IgD-negative memory B cell (primary cell): ENCODE measurements around the gene ANGPT4. TPM values are rescaled to one million over a fixed set of nuclear protein-coding genes. Genes with fewer than 3 reads are reported as not detected.
"Not testable (repeated sequence)": the region's sequence is repeated elsewhere in the genome, so short reads cannot be mapped to it uniquely, and the experiment has no call there.

ENCODE experiments used
- H3K27ac Mint-ChIP-seq, 3 donors: one replicate each; pipeline ENCODE4 v1.8.0; 2020 to 2022; ENCODE audit warnings: mild to moderate bottlenecking in 3 of 3, mixed read lengths in 3 of 3, moderate library complexity in 1 of 3
- H3K27me3 Mint-ChIP-seq: one replicate; pipeline ENCODE4 v1.8.0; 2021; ENCODE audit warnings: mixed read lengths
- H3K36me3 Mint-ChIP-seq: one replicate; pipeline ENCODE4 v1.8.0; 2020; ENCODE audit warnings: mild to moderate bottlenecking, mixed read lengths
- H3K4me1 Mint-ChIP-seq, 3 donors: one replicate each; pipeline ENCODE4 v1.8.0; 2020 to 2022; ENCODE audit warnings: mixed read lengths in 3 of 3, mild to moderate bottlenecking in 1 of 3
- H3K4me3 Mint-ChIP-seq, 4 donors: one replicate each; pipeline ENCODE4 v1.8.0; 2020 to 2022; ENCODE audit warnings: mild to moderate bottlenecking in 4 of 4, mixed read lengths in 4 of 4, moderate library complexity in 3 of 4
- H3K9me3 Mint-ChIP-seq, 3 donors: one replicate each; pipeline ENCODE4 v1.8.0; 2020 to 2021; ENCODE audit warnings: mixed read lengths in 3 of 3, mild to moderate bottlenecking in 1 of 3
- polyA plus RNA-seq: library from polyadenylated mRNA; unstranded; fragments of 300-500 nt; fragmentation: Illumina TruSeq; gene quantifications from one replicate; pipeline ENCODE4 v1.2.3, GENCODE V29; 2021

Gene ANGPT4
- polyA plus RNA-seq, 1 donor from 2014 or later = not detected

DNA sequence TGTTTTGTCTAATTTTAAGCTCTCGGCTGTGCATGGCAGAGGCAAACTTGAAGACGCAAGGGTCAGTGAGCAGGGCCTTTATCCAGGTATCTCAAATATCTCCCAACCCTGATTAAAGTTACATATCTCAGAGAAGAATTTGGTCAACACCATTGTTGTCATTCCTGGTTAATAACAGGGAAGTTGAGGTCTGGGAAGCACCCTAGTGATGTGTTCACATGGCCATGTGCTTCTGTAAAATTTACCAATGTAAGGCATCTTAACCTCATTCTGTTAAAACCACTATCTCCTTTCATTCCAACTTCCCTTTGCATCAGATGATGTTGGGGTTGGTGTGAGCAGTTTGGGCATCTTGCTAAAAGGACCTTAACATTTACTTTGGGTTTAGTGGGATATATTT lies 86.6 kb downstream of the ANGPT4 start:
- no peak overlapping the region for H3K4me3 Mint-ChIP-seq

DNA sequence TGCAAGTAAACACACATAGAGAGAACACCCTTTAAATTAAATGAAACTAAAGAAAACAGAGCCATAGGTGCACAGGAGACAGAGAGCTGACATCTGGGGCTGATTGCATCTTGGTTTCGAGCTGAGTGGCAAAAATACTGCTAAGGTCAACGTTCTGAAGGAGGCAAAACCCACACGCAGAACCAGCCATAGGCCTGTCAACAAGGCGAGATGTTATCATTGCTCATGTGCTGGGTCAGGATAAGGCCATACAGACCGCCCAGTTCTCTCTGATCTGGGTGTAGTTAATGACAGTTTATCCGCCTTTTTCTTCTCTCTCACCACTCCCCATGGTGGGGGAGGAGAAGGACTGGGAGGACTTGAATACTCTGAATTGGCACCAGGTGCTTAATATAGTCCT lies 87.1 kb downstream of the ANGPT4 start:
- peaks cover 5 to 7% (median 5%) of the 10 kb centered on the region in 3 donors for H3K4me1 Mint-ChIP-seq
- H3K27ac Mint-ChIP-seq = no peak overlapping the region
- H3K9me3 Mint-ChIP-seq = no peaks in the 10 kb centered on the region
- no peaks in the 10 kb centered on the region for H3K27me3 Mint-ChIP-seq
- H3K4me3 Mint-ChIP-seq = no peak overlapping the region
- H3K36me3 Mint-ChIP-seq = no peaks in the 10 kb centered on the region

More for the DNA sequence above, 86.6 kb downstream of the ANGPT4 start:
- Mint-ChIP-seq H3K36me3 (no peaks in the 10 kb centered on the region), H3K27ac (no peak overlapping the region), H3K4me1 (peaks cover 7 to 11% (median 10%) of the 10 kb centered on the region in 3 donors), H3K27me3 (no peaks in the 10 kb centered on the region), H3K9me3 (no peaks in the 10 kb centered on the region)

DNA sequence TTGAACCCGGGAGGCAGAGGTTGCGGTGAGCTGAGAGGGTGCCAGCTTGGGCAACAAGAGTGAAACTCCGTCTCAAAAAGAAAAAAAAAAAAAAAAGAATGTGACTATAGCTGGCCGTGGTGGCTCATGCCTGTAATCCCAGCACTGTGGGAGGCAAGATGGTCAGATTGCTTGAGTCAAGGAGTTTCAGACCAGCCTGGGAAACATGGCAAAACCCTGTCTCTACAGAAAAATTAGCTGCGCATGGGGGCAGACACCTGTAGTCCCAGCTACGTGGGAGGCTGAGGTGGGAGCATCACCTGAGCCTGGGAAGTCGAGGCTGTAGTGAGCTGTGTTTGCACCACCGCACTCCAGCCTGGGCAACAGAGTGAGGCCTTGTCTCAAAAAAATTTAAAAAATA lies 88.2 kb downstream of the ANGPT4 start:
- H3K36me3 Mint-ChIP-seq, H3K27me3 Mint-ChIP-seq, H3K9me3 Mint-ChIP-seq, H3K4me1 Mint-ChIP-seq, H3K27ac Mint-ChIP-seq, H3K4me3 Mint-ChIP-seq: not testable (repeated sequence)

- Mint-ChIP-seq H3K27ac (no peak overlapping the region), H3K36me3 (no peaks in the 10 kb centered on the region)
Measured at GRCh38 chr20:826695-827323, 89.3 kb downstream of the ANGPT4 start.

GRCh38 chr20:825710-826421 lies 90.3 kb downstream of the ANGPT4 start:
- Mint-ChIP-seq H3K36me3 (no peaks in the 10 kb centered on the region), H3K9me3 (no peaks in the 10 kb centered on the region), H3K27ac (no peak overlapping the region), H3K4me1 (no peaks in the 10 kb centered on the region), H3K27me3 (peaks cover 5% of the 10 kb centered on the region), H3K4me3 (peak overlapping the region in 1 of 4 donors; percentile 28)

More at GRCh38 chr20:826695-827323, 89.3 kb downstream of the ANGPT4 start:
- Mint-ChIP-seq H3K9me3 (no peaks in the 10 kb centered on the region), H3K4me3 (no peak overlapping the region), H3K27me3 (peaks cover 5% of the 10 kb centered on the region), H3K4me1 (no peaks in the 10 kb centered on the region)

GRCh38 chr20:824916-825315 lies 91.2 kb downstream of the ANGPT4 start:
- Mint-ChIP-seq H3K9me3 (no peaks in the 10 kb centered on the region), H3K27ac (no peak overlapping the region), H3K4me1 (no peaks in the 10 kb centered on the region), H3K4me3 (no peak overlapping the region), H3K27me3 (peaks cover 5% of the 10 kb centered on the region), H3K36me3 (no peaks in the 10 kb centered on the region)

DNA sequence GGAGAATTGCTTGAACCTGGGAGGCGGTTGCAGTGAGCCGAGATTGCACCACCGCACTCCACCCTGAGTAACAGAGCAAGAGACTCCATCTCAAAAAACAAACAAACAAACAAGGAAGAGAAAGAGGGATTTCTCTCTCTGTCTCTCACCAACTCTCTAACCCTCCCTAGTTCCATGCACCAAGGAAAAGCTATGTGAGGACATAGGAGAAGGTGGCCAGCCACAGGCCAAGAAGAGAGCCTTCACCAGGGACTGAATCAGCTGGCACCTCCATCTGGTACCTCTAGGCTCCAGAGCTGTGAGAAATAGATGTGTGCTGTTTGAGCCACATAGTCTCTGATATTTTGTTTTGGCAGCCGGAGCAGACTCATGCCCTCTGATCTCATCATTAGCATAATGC lies 91.6 kb downstream of the ANGPT4 start:
- Mint-ChIP-seq H3K27ac (no peak overlapping the region), H3K36me3 (no peaks in the 10 kb centered on the region), H3K27me3 (peaks cover 5% of the 10 kb centered on the region), H3K4me3 (no peak overlapping the region), H3K4me1 (no peaks in the 10 kb centered on the region), H3K9me3 (no peaks in the 10 kb centered on the region)

DNA sequence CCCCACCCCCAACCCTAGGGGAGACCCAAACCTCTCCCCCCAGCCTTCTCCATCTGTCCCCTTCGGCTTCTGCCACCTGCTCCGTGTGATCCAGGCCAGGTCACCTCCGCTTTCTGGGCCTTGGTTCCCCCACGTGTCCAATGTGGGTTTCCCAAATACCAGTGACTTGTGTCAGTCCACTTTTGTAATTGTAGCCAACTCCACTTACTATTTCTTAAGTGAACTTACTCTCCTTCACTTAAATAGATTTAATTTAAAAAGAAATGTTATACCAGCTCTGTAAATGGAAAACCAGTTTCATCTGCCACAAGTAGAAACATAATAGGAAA lies 92.6 kb downstream of the ANGPT4 start:
- no peaks in the 10 kb centered on the region for H3K9me3 Mint-ChIP-seq
- no peak overlapping the region for H3K27ac Mint-ChIP-seq
- H3K4me3 Mint-ChIP-seq = no peak overlapping the region
- H3K27me3 Mint-ChIP-seq = peaks cover 5% of the 10 kb centered on the region
- no peaks in the 10 kb centered on the region for H3K4me1 Mint-ChIP-seq
- H3K36me3 Mint-ChIP-seq = no peaks in the 10 kb centered on the region

GRCh38 chr20:822651-823573 lies 93.2 kb downstream of the ANGPT4 start:
- H3K4me3 Mint-ChIP-seq = peak overlapping the region in 1 of 4 donors; percentile 69
- H3K4me1 Mint-ChIP-seq = no peaks in the 10 kb centered on the region
- H3K27ac Mint-ChIP-seq = no peak overlapping the region
- no peaks in the 10 kb centered on the region for H3K36me3 Mint-ChIP-seq
- no peaks in the 10 kb centered on the region for H3K9me3 Mint-ChIP-seq
- peaks cover 5% of the 10 kb centered on the region for H3K27me3 Mint-ChIP-seq

DNA sequence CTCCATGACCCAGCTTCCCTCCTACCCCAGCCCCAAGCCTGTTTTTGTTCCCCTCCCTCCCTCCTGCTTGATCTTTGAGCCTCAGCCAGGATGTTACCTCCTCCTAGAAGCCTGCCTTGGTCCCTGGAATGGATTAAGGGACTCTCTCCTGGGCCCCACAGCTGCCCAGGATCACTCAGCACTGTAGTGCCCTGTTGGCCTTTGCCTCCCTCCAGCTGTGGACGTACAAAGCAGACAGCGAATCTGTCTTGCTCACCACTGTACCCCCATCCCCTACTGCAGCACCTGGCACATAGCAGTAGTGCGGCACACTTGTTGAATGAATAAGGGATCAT lies 94.4 kb downstream of the ANGPT4 start:
- H3K4me3 Mint-ChIP-seq = no peak overlapping the region
- H3K4me1 Mint-ChIP-seq = no peaks in the 10 kb centered on the region
- H3K9me3 Mint-ChIP-seq = no peaks in the 10 kb centered on the region
- H3K27me3 Mint-ChIP-seq = peaks cover 8% of the 10 kb centered on the region
- H3K36me3 Mint-ChIP-seq = no peaks in the 10 kb centered on the region
- peak overlapping the region in 1 of 3 donors; percentile 71 for H3K27ac Mint-ChIP-seq

- no peaks in the 10 kb centered on the region for H3K9me3 Mint-ChIP-seq
- H3K36me3 Mint-ChIP-seq = no peaks in the 10 kb centered on the region
- no peak overlapping the region for H3K4me3 Mint-ChIP-seq
- peaks cover 8% of the 10 kb centered on the region for H3K27me3 Mint-ChIP-seq
- H3K4me1 Mint-ChIP-seq = no peaks in the 10 kb centered on the region
- H3K27ac Mint-ChIP-seq = no peak overlapping the region
Measured at GRCh38 chr20:821046-821730, 94.9 kb downstream of the ANGPT4 start.

DNA sequence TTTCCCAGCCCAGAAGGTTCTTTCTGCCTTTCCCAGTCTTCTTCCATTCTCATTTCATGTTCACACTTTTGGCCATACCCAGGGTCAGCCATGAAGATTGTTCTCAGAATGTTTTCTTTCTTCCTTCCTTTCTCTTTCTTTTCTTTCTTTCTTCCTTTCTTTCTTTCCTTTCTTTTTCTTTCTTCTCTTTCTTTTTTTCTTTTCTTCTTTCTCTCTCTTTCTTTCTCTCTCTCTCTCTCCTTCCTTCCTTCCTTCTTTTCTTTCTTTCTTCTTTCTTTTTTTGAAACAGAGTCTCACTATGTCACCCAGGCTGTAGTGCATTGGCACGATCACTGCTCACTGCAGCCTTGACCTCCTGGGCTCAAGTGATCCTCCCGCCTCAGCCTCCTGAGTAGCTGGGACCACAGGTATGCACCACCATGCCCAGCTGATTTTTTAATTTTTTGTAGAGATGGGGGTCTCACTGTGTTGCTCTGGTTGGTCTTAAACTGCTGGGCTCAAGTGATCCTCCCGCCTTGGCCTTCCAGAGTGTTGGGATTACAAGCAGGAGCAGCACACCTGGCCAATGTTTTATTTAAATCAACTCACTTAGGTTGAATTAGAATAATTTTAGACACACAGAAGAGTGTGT lies 95.7 kb downstream of the ANGPT4 start:
- Mint-ChIP-seq H3K36me3 (no peaks in the 10 kb centered on the region), H3K9me3 (no peaks in the 10 kb centered on the region), H3K27ac (peak overlapping the region in 1 of 3 donors; percentile 44), H3K27me3 (peaks cover 8% of the 10 kb centered on the region), H3K4me1 (peaks cover 0 to 4% (median 3%) of the 10 kb centered on the region in 3 donors), H3K4me3 (no peak overlapping the region)
